DND-41 (cell line): ENCODE measurements around the gene PGBD5.

Experiments used
- ATAC-seq: fragments of 200-7000 bp; cut with Tn5 transposase; 3 replicates; pipeline ENCODE4 v1.9.1; 2021; ENCODE audit warnings: low read depth; ENCODE audit not compliant: insufficient read depth
- DNase-seq: peaks from one replicate; pipeline ENCODE4 v3.0.0-alpha.2; 2020
- H2AFZ ChIP-seq: 2 replicates; pipeline ENCODE4 v1.6.0; 2012; ENCODE audit warnings: low read depth, low read length
- H3K27ac ChIP-seq: 2 replicates; pipeline ENCODE4 v1.5.1; 2012; ENCODE audit warnings: low read length, inconsistent platforms
- H3K27me3 ChIP-seq: fragments of 200-600 bp; sonication (generic); 2 replicates; pipeline ENCODE4 v1.6.0; 2012; ENCODE audit warnings: low read length, mild to moderate bottlenecking, inconsistent platforms; ENCODE audit not compliant: insufficient read depth, poor library complexity
- H3K36me3 ChIP-seq: 2 replicates; pipeline ENCODE4 v1.5.1; 2012; ENCODE audit warnings: low read length, inconsistent platforms; ENCODE audit not compliant: insufficient read depth
- H3K4me1 ChIP-seq: 2 replicates; pipeline ENCODE4 v1.5.1; 2012; ENCODE audit warnings: mild to moderate bottlenecking, low read length; ENCODE audit not compliant: insufficient read depth
- H3K4me2 ChIP-seq: 2 replicates; pipeline ENCODE4 v1.6.0; 2012; ENCODE audit warnings: mild to moderate bottlenecking, moderate library complexity, low read length, inconsistent platforms; ENCODE audit not compliant: insufficient read depth
- H3K4me3 ChIP-seq, 2 experiments: fragments of 200-600 bp in 1 of 2; shearing (Covaris generic) in 1 of 2; 2 replicates each; pipeline ENCODE4 v1.5.1; 2012 to 2016; ENCODE audit warnings: inconsistent platforms in 2 of 2, low read length in 2 of 2, mild to moderate bottlenecking in 2 of 2, low read depth in 1 of 2, moderate library complexity in 1 of 2
- H3K79me2 ChIP-seq: 2 replicates; pipeline ENCODE4 v1.6.0; 2012; ENCODE audit warnings: low read length, inconsistent platforms; ENCODE audit not compliant: insufficient read depth
- H3K9ac ChIP-seq: 2 replicates; pipeline ENCODE4 v1.6.0; 2012; ENCODE audit warnings: low read depth, mild to moderate bottlenecking, inconsistent platforms, low read length, moderate library complexity
- H3K9me3 ChIP-seq: 2 replicates; pipeline ENCODE4 v1.5.1; 2012; ENCODE audit warnings: low read length, moderate library complexity, mild to moderate bottlenecking, inconsistent platforms; ENCODE audit not compliant: insufficient read depth, severe bottlenecking
- H4K20me1 ChIP-seq: 2 replicates; pipeline ENCODE4 v1.6.0; 2012; ENCODE audit warnings: low read length; ENCODE audit not compliant: insufficient read depth
- CTCF ChIP-seq: IDR thresholded peaks from 2 replicates; pipeline ENCODE4 v1.5.1; 2012; ENCODE audit warnings: borderline replicate concordance, low read length, moderate library complexity, mild to moderate bottlenecking; ENCODE audit not compliant: poor library complexity, severe bottlenecking; ENCODE audit errors: extremely low read depth
- EZH2 ChIP-seq: IDR thresholded peaks from 3 replicates; pipeline ENCODE4 v1.6.1; 2012; ENCODE audit warnings: borderline replicate concordance, low read depth, mild to moderate bottlenecking, moderate library complexity, low read length, inconsistent platforms; ENCODE audit not compliant: severe bottlenecking

PGBD5 gene

GRCh38 chr1:230399321-230400006, 26.7 kb downstream of the PGBD5 start:
- Histone ChIP-seq H2AFZ (no peak overlapping the region), H3K4me3 (no peak overlapping the region), H3K9me3 (no peaks in the 10 kb centered on the region), H4K20me1 (no peaks in the 10 kb centered on the region), H3K27me3 (no peaks in the 10 kb centered on the region), H3K27ac (no peak overlapping the region), H3K4me2 (no peak overlapping the region), H3K79me2 (no peaks in the 10 kb centered on the region), H3K4me1 (no peaks in the 10 kb centered on the region), H3K36me3 (no peaks in the 10 kb centered on the region), H3K9ac (no peak overlapping the region)
- TF ChIP-seq EZH2 (no peak), CTCF (no peak)
- ATAC-seq (no peak), DNase-seq (no peak)

- Histone ChIP-seq H3K4me1 (no peaks in the 10 kb centered on the region), H3K27ac (no peak overlapping the region), H4K20me1 (no peaks in the 10 kb centered on the region), H3K27me3 (no peaks in the 10 kb centered on the region), H3K9ac (no peak overlapping the region), H3K4me2 (no peak overlapping the region), H3K36me3 (no peaks in the 10 kb centered on the region), H3K79me2 (no peaks in the 10 kb centered on the region), H3K4me3 (no peak overlapping the region), H2AFZ (no peak overlapping the region), H3K9me3 (no peaks in the 10 kb centered on the region)
- DNase-seq (no peak), ATAC-seq (no peak)
- TF ChIP-seq EZH2 (no peak), CTCF (no peak)
Observed at GRCh38 chr1:230398856-230399255, 27.3 kb downstream of the PGBD5 start.

- Histone ChIP-seq H3K4me1 (no peaks in the 10 kb centered on the region), H3K27me3 (peaks cover 6% of the 10 kb centered on the region), H3K36me3 (no peaks in the 10 kb centered on the region), H3K9me3 (no peaks in the 10 kb centered on the region), H3K4me2 (no peak overlapping the region), H2AFZ (no peak overlapping the region), H3K4me3 (no peak overlapping the region), H3K9ac (no peak overlapping the region), H3K27ac (no peak overlapping the region), H3K79me2 (no peaks in the 10 kb centered on the region), H4K20me1 (no peaks in the 10 kb centered on the region)
- ATAC-seq (no peak), DNase-seq (no peak)
- TF ChIP-seq CTCF (no peak), EZH2 (no peak)
Observed at GRCh38 chr1:230396966-230397365, 29.2 kb downstream of the PGBD5 start.
